Breast epithelium (tissue), 3 donors: ENCODE data around the gene NCAPG2.

Experiments
- CTCF ChIP-seq, 3 donors: fragments of 450-650 bp; IDR thresholded peaks; one replicate each; pipeline ENCODE4 v1.5.1; 2016 to 2017; ENCODE audit warnings: antibody characterized with exemption in 3 of 3, mild to moderate bottlenecking in 3 of 3, moderate library complexity in 3 of 3
- POLR2A ChIP-seq: fragments of 450-650 bp; IDR thresholded peaks from one replicate; pipeline ENCODE4 v1.6.1; 2016; ENCODE audit warnings: antibody characterized with exemption, mild to moderate bottlenecking, moderate library complexity
- POLR2AphosphoS5 ChIP-seq, 3 donors: sonication (generic); formaldehyde crosslinking; IDR thresholded peaks; one replicate each; pipeline ENCODE4 v1.6.1; 2017; ENCODE audit warnings: antibody characterized with exemption in 3 of 3

GRCh38 chr7:158682456-158682855 is 22.1 kb downstream of the NCAPG2 start:
- TF ChIP-seq CTCF (IDR thresholded peaks at IDR 0.05), result no peak
- TF ChIP-seq POLR2AphosphoS5 (IDR thresholded peaks at IDR 0.05), result no peak
- TF ChIP-seq POLR2A, result no peak
